SK-N-SH treated with all-trans-retinoic acid at 6 μM for 48 hours (cell line): Measurements from ENCODE around the gene DOHH.

Experiments
- ATAC-seq: fragments of 200-7000 bp; cut with Tn5 transposase; 3 replicates; pipeline ENCODE4 v1.9.1; 2020; ENCODE audit warnings: mild to moderate bottlenecking, moderate library complexity
- PATZ1 ChIP-seq: fragments of 250-450 bp; sonication (Bioruptor Pico); IDR thresholded peaks from 2 replicates; pipeline ENCODE4 v1.8.0; 2020; ENCODE audit warnings: mild to moderate bottlenecking, moderate library complexity, borderline replicate concordance
- ZNF565 ChIP-seq: fragments of 450-650 bp; formaldehyde crosslinking; conservative IDR thresholded peaks from 2 replicates; pipeline ENCODE4 v1.5.0; 2020; ENCODE audit warnings: low read depth, mild to moderate bottlenecking, moderate library complexity
- ZNF8 ChIP-seq: fragments of 450-650 bp; formaldehyde crosslinking; IDR thresholded peaks from 2 replicates; pipeline ENCODE4 v1.5.0; 2020; ENCODE audit warnings: mild to moderate bottlenecking, moderate library complexity

DOHH gene

GRCh38 chr19:3441089-3441985, 59.1 kb downstream of the DOHH start:
- peak; percentile 56; the same call in 1 of the 2 replicates for TF ChIP-seq PATZ1 (CRISPR knock-in tag)
- no peak for TF ChIP-seq ZNF565 (CRISPR knock-in tag)
- no peak for TF ChIP-seq ZNF8
- ATAC-seq, result peak; percentile 24; the same call in 1 of the 3 replicates
